ENCODE results near the gene DHFR2. TPM values are rescaled to one million over a fixed set of nuclear protein-coding genes. Genes with fewer than 3 reads are reported as not detected.
A peak's percentile ranks its signal among the peaks of the same experiment; 100 is the strongest.
"Not testable (repeated sequence)": the region's sequence is repeated elsewhere in the genome, so short reads cannot be mapped to it uniquely, and the experiment has no call there.

The DHFR2 gene
- polyA plus RNA-seq (ENCODE audit: insufficient read length in 4 of 4): 10 to 100 TPM in 3 of 4 donors, 1 to 10 TPM in 1; 9.3 to 14.8 (median 12.2) TPM

DNA sequence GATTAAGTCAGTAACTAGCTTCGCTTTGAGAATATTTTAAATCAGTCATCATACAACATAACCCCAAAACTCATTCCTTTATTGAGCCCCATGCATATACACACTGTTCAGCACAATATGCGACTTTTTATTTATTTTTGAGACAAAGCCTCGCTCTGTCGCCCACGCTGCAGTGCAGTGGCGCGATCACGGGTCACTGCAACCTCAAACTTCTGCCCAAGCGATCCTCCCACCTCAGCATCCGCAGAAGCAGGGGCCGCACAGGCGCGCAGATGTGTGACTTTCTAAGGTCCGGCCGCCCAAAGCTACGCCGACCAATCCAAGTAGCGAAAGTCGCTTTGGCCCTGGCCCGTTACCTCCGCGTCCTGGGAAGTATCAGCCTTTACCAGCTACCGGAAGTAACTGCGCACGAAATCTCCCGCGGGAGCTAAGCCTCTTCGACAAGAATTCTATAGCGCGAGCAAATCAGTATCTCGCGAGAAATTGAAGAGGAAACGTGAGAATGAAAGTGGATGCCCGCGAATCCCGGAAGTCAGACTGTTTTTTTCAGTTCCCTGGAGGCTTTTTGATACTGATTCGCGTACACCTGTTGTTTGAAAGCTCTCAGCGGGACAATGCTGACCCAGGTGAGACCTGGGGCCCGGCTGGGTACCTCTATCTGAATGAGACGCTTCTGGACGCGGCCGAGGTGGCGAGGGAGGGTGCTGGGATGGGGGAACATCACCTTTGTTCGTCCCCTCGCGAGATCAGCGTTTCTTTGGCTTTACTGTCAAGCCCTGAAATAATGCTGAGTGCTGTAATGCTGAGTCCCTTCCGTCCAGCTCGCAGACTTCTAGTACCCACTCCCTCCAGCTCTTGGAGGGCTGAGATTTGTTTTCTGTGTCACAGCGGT, at the start of gene DHFR2, which contains the start of gene NSUN3:
Gene DHFR2, minus strand, starts transcription at position 404 of the 892 bp plus-strand sequence. CDS start 1,405 bp downstream, outside the sequence.
Gene NSUN3, plus strand, starts transcription at position 549 of the 892 bp plus-strand sequence. Its CDS starts 66 bp downstream, at position 615.
- peak; percentile 91 to 96 (median 95) for DNase-seq (ENCODE audit: low read depth in 4 of 4, low spot score in 3 of 4)

DNA sequence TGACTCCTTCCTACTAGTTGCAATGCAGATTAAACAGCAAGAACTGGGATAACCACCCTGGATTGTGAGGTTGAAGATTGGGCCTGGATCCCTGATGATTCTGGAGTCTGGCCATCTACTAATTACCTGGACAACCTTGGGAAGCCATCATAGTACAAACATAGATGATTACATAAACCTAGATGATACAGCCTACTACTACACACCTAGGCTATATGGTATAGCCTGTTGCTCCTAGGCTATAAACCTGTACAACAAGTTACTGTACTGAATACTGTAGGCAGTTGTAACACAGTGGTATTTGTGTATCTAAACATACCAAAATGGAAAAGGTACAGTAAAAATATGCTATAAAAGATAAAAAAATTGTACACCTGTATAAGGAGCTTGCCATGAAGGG, 48.1 kb upstream of the DHFR2 start:
- no peak for DNase-seq (ENCODE audit: low read depth in 4 of 4, low spot score in 3 of 4)

DNA sequence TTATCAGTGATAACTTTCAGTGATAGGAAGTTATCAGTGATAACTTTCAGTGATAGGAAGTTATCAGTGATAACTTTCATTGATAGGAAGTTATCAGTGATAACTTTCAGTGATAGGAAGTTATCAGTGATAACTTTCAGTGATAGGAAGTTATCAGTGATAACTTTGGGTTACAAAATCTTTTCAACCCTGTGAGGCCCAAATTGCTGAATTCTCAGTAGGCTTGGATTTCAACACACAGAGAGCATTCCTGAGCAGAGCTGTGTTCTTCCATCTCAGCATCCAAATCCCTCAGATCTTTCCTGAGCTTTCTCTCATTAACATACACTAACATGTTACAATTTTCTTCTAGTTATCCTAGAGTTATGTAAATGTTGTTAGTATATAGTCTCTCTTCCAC, 47.5 kb upstream of the DHFR2 start:
- not testable (repeated sequence) for DNase-seq (ENCODE audit: low read depth in 4 of 4, low spot score in 3 of 4)

DNA sequence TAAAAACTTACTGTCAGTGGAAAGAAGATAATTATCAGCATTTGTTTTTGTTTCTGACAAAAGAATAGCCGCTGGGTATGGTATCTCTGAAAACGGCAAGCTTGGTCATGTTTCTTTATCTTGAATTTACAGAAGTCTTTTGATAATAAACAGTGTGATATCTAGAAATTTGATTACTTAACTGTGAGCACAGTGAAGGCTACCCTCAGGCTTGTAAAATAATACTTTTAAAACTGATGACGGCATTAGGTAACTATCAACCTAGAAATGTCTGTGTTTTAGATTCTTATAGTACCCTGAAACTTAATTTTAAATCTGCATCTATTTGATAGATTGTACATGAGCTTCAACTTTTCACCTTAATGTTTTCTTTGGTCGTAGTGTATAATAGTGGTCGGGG, 43.6 kb upstream of the DHFR2 start:
- DNase-seq (ENCODE audit: low read depth in 4 of 4, low spot score in 3 of 4): no peak

DNA sequence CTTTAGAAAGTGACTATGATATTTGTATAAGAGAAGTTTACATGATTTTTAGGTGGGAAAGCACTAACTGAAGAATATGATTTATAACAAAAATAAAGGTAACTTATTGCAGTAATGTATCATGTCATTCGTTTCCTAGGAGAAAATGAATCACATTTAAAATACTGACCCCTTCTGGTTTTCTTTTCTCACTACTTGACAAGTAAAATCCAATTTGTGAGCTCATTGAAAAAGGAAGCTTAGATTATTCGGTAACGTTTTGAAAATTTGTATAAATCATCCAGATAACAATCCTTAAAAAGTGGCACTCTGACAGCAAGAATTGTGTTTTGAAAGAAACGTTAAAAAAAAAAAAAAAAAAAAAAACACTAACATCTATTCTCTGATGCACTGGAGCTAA, 39.1 kb upstream of the DHFR2 start:
- DNase-seq (ENCODE audit: low read depth in 4 of 4, low spot score in 3 of 4): no peak

DNA sequence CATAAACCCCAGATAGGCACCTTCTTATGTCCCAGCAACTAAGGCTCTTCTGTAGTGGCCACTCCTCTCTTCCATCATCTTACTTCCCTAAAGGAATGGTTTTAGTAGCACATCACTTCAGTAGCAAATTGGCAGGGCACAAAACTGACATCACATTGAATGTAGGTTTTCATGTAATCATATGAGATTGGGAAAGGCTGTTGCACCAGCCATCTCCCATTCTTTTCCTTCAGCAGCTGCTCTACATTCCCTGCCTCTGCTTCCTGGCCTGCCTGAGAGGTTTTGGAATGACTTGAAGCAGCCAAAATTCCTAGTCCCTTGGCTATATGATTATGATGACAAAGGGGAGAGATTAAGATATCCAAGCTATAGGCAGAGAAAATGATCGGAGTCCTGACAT, 36.6 kb upstream of the DHFR2 start:
- no peak for DNase-seq (ENCODE audit: low read depth in 4 of 4, low spot score in 3 of 4)

DNA sequence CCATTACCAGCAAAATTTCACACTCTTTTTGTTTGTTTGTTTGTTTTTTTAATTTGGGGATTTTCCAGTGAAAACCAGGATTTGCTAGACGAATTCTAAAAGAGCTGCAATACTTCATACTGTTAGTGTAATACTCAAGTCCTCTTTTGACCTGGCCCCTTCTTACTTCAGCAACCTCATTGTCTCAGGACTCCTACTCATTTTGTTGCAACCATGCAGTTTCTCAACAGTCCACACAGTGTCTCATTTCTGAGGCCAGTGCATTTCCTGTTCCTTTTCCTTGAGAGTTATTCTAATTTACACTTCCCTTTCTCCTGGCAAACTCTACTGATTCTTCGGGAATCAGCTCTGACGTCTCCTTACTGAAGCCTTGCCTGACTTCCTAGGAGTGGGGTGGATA, 35.7 kb upstream of the DHFR2 start:
- no peak for DNase-seq (ENCODE audit: low read depth in 4 of 4, low spot score in 3 of 4)

DNA sequence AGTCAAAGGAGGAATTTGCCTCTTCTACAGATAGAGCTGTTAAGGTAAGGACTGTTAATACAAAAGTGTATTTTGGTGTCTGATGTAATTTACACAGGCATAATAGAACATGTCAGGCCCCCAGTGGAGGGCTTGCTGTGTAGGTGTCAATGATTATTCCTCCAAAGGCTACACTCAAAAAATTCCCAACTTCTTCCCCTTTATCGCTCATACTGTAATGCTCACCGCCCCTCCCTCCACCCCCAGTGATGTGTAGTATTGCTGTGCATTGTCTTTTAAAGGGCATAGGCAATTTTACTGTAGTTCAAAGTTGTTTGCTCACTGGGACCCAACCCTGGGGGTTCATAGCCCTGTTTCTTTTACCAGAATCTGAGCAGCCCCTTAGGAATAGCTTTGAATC, 32.4 kb upstream of the DHFR2 start:
- DNase-seq (ENCODE audit: low read depth in 4 of 4, low spot score in 3 of 4): no peak

DNA sequence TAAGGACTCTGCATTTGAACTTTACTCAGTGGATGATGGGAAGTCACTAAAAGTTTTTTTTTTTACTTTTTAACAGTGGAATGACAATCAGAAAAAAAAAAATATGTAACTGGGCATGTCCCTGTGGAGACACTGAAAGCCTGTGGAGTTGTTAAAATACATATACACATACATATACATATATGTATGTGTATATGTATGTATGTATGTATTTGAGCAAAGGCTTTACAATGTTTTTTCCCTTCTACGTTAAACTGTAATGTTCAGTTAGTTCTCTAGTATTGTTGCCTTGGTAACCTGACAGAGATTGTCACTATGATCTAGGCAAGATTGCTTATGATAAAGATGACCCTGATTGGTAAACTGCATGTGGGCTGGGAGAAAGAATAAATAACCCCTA, 30.4 kb upstream of the DHFR2 start:
- no peak for DNase-seq (ENCODE audit: low read depth in 4 of 4, low spot score in 3 of 4)

DNA sequence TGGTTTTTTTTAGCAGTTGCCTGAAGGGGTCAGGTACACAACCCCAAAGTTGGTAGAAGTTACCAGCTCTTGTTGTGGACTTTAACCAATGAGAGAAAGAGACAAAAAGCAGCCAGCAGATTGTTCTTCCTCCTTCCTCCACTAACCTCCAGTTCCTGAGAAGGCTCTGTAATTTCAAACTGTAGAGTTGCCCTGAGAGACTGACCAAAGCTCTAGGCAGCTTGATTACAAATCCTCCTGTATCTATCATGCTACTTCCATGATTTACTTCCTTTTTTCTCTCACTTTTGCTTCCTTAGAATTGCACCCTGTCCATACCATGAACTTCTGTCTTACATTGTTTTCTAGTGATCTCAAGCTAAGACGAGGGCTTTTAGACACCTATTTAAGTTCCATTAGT, 29.4 kb upstream of the DHFR2 start:
- DNase-seq (ENCODE audit: low read depth in 4 of 4, low spot score in 3 of 4): no peak

DNA sequence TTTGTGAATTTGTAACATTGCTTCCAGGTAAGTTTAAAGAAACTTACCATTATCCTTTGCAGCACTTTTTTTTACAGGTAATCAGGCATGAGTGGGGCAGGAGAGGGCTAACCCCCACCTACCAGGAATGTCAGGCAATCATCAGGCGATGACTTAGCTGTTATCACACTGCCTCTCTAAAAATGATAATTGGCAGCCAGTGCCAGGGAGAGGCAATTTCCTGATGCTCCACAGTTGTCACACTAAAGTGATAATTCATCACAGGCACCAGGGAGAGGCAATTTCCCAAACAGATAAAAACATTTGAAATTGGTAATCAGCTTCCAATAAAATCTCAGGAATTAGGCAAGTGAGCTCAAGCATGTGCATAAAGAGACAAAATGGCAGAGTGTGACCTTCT, 26.4 kb upstream of the DHFR2 start:
- DNase-seq (ENCODE audit: low read depth in 4 of 4, low spot score in 3 of 4): no peak

DNA sequence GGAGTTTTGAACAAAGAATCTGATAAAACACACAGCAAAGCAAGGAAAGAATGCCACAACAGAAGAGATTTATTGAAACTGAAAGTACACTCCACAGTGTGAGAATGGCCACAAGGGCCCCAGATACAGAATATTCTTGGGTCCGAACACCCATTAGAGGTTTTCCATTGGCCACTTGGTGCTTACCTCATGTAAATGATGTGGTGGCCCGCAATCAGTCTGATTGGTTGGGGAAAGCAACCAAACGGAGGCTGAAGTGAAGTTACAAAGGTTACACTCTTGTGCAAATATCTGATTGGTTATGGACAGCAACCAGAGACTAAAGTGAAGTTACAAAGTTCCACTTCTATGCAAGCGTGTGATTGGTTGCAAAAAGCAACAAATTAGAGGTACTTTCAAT, 20.5 kb upstream of the DHFR2 start:
- DNase-seq (ENCODE audit: low read depth in 4 of 4, low spot score in 3 of 4): no peak

DNA sequence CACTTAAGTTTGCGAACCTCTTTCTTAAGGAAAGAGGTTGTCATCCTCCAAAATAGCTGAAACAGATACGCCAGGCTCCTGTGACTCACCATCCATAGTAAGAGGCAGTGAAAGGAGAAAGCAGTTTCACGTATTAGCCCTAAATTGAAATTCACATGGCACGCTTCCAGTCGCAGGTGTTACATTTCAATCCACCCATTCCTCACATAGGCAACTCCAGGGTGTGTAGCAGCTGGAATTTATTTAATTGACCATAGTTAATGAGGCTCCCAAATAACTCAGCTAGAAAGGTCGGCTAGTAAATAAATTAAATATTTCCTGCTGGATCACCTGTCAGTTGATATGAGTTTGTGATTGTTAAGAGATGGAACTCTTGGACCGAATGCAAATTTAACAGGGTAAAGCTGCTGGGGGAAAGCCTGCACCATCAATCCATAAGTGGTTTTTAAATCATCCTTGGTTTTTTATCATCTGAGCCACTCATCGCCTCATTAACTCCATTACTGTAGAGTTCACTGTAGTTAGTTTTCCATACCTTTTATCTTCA, 19.7 kb upstream of the DHFR2 start:
- no peak for DNase-seq (ENCODE audit: low read depth in 4 of 4, low spot score in 3 of 4)

DNA sequence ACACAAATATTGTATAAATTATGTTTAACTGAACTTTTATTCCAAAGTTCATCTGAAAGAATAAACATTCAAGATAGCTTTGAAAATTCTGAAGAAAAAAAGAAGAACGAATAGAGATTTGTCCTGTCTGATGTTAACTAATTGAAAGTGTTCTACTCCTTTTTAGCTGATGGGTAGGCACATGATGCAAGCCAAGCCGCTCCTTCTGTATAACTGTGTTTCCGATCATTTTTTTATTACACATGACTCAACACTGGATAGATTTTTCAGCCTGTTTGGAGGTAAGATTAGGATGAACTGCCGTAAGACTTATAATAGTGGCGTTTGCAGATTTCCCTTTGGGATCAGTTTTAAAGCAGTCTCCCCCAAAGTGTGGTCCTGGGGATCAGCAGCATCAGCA, 19.2 kb upstream of the DHFR2 start:
- DNase-seq (ENCODE audit: low read depth in 4 of 4, low spot score in 3 of 4): no peak

DNA sequence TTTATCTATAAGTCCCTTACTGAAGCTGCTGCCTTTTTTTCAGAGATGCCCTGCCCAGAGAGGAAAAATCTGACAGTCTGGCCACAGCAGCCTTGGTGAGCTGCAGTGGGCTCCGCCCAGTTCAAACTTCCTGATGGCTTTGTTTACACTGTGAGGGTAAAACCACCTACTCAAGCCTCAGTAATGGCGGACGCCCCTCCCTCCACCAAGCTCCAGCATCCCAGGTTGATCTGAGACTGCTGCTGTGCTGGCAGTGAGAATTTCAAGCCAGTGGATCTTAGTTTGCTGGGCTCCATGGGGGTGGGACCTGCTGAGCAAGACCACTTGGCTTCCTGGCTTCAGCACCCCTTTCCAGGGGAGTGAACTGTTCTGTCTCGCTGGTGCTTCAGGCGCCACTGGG, 17.8 kb upstream of the DHFR2 start:
- not testable (repeated sequence) for DNase-seq (ENCODE audit: low read depth in 4 of 4, low spot score in 3 of 4)

DNA sequence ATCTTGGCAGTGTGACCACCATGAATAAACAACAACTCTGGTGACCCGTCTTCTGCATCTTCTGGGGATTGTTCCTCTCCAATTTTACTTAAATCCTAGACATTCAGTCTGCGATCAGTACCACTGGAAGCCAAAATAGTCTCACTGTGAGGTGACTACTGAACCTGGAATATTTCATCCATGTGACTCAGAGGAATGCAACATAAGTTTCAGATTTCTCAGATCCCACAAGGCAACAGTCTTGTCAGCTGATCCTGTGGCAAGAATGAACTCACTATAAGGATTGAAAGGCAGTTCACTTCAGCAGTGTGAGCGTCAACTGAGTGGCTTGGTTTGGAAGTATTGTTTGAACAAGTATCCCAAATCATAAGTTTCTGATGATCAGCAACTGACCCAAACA, 13.3 kb upstream of the DHFR2 start:
- no peak for DNase-seq (ENCODE audit: low read depth in 4 of 4, low spot score in 3 of 4)

DNA sequence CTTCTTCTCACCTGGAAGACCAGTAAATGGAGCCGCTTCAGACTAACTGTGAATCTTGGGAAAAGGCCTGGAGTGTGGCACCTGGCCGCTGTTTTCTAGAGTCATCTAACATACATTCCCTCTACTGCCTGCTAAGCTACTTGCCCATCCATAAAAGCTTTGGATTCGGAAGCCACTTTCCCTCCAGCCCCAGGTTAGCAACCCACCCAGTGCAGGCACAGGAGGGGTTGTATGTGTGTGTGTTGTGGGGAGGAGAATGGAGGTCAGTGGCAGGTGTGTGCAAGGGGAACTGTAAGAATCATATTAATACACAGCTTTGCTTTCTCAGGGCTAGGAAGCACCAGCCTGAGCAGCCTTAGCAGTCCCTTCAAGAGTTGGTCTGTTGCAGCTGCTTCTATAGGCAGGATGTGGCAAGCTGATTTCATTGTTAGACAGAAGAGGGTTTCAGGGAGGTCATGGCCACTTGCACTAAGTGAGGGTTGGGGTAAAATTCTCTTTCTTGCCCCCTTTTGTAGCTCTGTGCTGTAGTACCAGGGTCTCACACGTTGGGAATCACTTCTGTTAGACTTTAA, 9.1 kb upstream of the DHFR2 start:
- DNase-seq (ENCODE audit: low read depth in 4 of 4, low spot score in 3 of 4): no peak

DNA sequence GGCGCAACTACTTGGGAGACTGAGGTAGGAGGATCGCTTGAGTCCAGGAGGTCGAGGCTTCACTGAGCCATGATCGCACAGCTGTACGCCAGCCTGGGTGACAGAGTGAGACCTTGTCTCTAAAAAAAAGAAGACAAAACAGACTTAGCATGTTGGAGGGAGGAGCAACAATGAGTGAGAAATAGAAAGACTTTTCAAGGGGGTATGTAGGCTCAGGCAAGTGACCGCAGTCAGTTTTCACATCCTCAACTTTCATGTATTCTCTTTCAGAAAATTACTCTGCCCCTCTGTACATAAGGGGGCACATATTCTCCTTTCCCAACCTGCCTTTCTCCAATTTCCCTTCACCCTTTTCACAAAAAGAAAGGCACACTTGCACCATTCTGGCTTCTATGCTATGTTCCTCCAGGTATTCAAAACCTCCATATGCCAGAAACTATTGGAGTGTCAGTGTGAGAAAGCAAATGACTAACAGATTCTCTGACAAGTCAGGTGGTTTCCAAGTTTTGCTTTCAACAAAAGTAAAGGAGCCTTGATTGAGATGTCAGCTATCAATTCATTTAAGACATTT, 7.7 kb upstream of the DHFR2 start:
- no peak for DNase-seq (ENCODE audit: low read depth in 4 of 4, low spot score in 3 of 4)

DNA sequence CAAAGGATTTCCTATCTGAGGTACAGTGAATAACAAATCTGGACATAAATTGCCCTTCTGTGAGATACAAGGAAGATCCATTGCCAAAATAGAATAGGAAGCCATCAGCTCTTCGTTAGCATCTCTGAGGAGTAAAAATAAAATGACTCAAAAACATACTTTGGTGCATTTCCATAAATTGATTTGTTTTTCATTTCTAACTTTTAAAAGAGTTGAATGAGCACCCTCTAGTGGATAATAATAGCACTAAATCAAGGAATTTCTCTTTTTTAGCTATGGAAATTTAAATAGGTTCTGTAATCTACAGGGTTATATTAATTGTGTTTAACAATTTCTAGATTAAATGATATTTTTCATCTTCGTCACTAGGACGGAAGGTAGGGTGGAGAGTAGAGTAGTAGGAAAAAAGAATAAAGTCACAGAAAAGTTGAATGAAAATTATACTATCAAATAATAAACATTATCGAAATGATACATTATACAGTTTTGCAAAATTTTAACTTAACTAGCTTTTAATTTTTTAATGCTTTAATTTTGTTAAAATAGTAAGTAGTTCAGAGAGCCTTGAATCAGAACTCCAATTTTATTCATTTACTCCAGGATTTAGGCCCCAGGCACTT, 6.6 kb upstream of the DHFR2 start:
- DNase-seq (ENCODE audit: low read depth in 4 of 4, low spot score in 3 of 4): no peak

DNA sequence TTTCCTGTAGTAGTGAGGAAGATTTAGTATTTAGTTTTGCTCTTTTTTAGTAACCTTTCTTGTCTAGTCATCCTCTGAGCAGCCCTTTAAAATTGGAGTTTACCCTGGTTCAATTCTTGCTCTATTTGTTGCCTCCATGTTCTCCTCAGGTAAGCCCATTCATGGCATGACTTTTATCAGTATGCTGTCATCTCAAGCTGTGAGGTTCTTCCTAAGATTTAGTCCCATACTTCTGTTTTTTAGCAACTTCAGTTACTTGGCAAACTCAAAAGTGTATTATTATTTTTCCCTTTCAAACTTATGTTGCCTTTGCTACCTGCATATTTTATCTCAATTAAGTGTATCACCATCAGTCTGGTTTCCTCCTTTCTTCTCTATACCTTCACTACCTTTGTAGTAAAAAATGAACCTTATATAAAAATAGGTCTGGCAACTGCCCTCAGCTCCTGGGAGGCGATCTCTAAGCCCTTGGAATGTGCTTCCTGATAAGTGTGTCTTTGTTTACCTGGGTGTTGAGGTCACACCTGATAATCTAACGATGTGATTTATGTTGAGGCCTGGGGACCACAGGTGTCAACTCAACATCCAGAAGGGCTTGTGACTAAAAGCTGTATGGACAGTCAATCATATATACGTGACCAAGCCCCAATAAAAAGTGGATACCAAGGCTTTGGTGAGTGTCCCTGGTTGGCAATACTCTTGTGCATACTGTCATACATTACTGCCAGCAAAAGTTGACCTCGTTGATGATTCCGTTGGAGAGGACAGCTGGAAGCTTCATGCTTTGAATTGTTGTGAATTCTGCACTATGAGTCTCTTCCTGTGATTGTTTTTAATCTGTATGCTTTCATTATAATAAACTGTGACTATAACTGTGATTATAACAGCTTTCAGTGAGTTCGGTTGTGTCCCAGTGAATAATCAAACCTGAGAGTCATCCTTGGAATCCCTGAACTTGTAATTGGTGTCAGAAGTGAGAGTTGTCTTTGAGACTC, 4.1 kb upstream of the DHFR2 start:
- DNase-seq (ENCODE audit: low read depth in 4 of 4, low spot score in 3 of 4): no peak
